Measurements from ENCODE around the gene SAMM50.

SAMM50 gene

DNA sequence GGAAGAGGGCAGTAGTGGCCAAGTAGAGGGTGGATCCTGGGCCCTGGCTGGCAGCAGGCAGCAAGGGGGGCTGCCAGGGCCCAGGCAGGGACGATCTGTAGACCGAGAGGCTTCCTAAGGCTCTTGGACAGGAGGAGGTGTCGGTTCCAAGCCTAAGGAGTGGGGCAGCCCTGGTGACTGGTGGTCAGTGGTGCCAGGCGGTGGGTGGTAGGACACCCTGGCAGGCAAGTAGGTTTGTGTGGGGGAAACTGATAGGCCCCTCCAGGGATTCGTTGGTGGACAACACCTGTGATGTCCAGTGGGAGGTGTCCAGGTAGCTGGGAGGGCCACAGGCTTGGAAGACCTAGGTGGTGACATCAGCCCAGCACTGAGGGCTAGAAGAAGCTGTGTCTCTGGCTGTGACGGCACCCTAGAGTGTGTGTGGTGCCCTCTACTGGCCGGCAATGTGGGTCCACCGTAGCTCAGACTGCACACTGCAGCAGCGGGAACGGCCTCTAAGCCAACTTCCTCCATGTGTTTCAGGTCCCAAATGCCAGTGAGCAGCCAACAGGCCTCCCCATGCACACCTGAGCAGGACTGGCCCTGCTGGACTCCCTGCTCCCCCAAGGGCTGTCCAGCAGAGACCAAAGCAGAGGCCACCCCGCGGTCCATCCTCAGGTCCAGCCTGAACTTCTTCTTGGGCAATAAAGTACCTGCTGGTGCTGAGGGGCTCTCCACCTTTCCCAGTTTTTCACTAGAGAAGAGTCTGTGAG lies 9.4 kb upstream of the SAMM50 start:
- peak; percentile 25 to 34 for DNase-seq (ENCODE audit: low read depth in 1 of 2, low spot score in 1 of 2)

GRCh38 chr22:43946384-43946667 lies 8.9 kb upstream of the SAMM50 start:
- DNase-seq (ENCODE audit: low read depth in 1 of 2, low spot score in 1 of 2) = no peak

GRCh38 chr22:43948836-43949406 lies 6.3 kb upstream of the SAMM50 start:
- DNase-seq (ENCODE audit: low read depth in 1 of 2, low spot score in 1 of 2) = no peak

GRCh38 chr22:43951391-43951790 lies 3.9 kb upstream of the SAMM50 start:
- DNase-seq (ENCODE audit: low read depth in 1 of 2, low spot score in 1 of 2) = no peak

DNA sequence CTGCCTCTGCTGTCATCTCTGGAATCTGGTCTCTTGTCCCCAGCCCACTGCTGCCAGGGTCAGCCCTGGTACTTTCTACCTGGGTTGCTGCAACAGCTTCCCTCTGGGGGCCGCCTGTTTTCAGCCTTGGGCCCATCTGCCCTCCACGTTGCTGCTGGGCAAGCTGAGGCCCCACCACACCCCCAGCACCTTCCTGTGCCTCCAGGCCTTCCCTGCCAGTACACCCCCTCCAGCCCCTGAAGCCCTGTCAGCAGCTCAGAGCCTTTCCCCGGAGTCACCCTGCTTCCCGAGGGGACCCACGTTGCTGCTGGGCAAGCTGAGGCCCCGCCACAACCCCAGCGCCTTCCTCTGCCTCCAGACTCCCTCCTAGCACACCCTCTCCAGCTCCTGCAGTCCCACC lies 3.3 kb upstream of the SAMM50 start:
- no peak for DNase-seq (ENCODE audit: low read depth in 1 of 2, low spot score in 1 of 2)

- no peak for DNase-seq (ENCODE audit: low read depth in 1 of 2, low spot score in 1 of 2)
Observed at GRCh38 chr22:43953988-43954785, 1.1 kb upstream of the SAMM50 start.

- DNase-seq (ENCODE audit: low read depth in 1 of 2, low spot score in 1 of 2) = no peak
Observed at GRCh38 chr22:43955883-43956782, 891 bp downstream of the SAMM50 start.

GRCh38 chr22:43956805-43957463 lies 1.7 kb downstream of the SAMM50 start:
- DNase-seq (ENCODE audit: low read depth in 1 of 2, low spot score in 1 of 2) = no peak

- no peak for DNase-seq (ENCODE audit: low read depth in 1 of 2, low spot score in 1 of 2)
Observed at GRCh38 chr22:43957871-43958270, 2.6 kb downstream of the SAMM50 start.

GRCh38 chr22:43964314-43964857 lies 9.1 kb downstream of the SAMM50 start:
- no peak for DNase-seq (ENCODE audit: low read depth in 1 of 2, low spot score in 1 of 2)

DNA sequence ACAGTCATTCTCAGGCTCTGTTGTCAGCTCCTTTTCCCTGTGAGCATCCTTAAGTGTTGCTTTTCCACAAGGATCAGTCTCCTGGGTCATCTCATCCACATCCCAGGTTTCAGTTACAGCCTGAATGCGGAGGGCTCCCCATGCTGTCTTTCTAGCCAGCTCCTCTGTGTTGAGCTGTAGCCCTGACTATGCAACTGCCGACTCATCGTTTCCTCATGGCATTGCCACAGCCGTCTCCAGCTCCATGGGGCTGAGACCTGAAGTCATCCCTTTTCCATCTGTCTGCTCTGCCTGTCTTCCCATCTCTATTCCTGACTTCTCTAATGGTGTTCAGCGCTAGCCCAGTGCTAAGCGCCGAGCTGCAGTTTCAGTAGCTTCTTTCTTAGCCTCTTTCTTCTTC lies 11.8 kb downstream of the SAMM50 start:
- DNase-seq (ENCODE audit: low read depth in 1 of 2, low spot score in 1 of 2) = no peak

DNA sequence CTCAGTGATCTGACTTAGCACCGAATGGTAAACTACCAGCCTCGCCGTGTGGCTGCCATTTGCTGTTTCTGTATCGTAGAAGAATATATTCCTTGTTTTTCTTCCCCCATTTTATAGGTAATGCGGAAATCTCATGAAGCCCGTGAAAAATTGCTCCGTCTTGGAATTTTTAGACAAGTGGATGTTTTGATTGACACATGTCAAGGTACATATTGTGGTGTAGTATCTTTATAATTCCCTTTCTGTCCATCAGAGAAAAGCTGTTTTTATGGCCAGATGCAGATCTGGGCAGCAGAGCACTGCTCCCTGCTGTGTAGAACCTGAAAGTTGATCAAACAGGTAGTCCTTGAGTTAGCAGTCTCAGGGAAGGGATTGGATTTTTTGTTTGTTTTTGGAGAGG lies 13.4 kb downstream of the SAMM50 start:
- DNase-seq (ENCODE audit: low read depth in 1 of 2, low spot score in 1 of 2) = no peak

GRCh38 chr22:43969021-43969878 lies 14.0 kb downstream of the SAMM50 start:
- no peak for DNase-seq (ENCODE audit: low read depth in 1 of 2, low spot score in 1 of 2)

DNA sequence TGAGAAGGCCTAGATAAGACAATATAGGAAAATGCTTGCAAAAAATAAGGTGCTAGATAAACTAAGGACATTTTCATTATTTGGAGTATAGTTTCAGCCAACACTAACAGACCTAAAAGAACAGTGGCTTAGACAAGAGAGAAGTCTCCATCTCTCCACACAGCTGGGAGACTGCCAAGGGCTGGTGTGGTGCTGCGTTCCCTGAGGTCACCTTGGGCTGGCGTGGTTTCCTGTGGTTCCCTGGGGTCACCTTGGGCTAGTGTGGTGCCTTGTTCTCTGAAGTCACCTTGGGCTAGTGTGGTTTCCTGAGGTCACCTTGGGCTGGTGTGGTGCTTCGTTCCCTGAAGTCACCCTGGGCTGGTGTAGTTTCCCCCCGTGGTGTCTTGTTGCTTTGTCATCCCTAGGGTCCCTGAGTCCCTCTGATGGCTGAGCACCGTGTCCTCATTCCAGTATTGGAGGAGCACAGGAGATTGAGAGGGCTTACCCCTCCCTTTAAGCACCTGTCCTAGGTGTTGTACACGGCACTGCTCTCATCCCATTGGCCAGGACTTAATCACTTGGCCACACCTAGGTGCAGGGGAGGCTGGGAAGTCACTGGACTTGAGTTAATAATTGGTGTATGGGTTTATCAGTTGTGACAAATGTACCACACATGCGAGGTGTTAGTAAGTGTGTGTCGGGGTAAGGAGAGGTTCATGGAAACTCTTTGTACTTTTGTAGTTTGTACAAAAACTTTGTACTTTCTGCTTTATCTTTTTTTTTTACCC lies 14.9 kb downstream of the SAMM50 start:
- DNase-seq (ENCODE audit: low read depth in 1 of 2, low spot score in 1 of 2) = no peak

DNA sequence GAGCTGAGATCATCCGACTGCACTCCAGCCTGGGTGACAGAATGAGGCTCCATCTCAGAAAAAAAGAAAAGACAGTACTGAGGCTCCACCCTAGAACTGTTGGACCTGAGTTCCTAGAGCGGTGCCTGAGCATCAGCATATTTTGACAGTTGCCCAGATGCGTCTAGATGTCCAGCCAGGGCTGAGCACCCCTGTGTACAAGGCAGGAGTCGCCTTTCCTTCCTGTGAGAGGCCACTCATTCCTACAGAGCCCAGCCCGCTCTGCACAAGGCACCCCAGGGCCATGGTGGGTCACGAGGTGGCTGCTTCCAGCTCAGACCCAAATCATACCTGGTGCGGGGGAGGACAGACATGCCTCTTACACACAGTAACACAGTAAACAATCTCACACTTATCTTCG lies 15.9 kb downstream of the SAMM50 start:
- no peak for DNase-seq (ENCODE audit: low read depth in 1 of 2, low spot score in 1 of 2)

DNA sequence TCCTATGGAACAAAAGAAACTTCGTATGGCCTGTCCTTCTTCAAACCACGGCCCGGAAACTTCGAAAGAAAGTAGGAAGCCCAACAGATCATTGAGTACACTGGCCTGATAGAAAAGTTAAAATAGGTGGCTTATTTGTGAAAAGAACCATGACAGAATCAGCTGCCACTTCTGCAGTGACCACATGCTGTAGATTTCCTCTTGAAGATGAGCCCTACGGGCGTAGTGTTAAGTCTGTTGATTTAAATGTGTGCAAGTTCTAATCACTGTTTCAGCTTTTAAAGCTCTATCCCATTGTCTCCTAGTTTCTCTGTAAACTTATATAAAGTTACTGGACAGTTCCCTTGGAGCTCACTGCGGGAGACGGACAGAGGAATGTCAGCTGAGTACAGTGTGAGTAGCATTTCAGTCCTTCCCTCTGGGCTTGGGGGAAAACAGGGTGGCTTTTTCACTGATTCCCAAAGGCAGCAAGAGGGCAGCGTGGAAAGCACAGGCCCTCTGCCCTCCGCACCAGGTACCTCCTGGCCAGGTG lies 17.8 kb downstream of the SAMM50 start:
- DNase-seq (ENCODE audit: low read depth in 1 of 2, low spot score in 1 of 2) = no peak

DNA sequence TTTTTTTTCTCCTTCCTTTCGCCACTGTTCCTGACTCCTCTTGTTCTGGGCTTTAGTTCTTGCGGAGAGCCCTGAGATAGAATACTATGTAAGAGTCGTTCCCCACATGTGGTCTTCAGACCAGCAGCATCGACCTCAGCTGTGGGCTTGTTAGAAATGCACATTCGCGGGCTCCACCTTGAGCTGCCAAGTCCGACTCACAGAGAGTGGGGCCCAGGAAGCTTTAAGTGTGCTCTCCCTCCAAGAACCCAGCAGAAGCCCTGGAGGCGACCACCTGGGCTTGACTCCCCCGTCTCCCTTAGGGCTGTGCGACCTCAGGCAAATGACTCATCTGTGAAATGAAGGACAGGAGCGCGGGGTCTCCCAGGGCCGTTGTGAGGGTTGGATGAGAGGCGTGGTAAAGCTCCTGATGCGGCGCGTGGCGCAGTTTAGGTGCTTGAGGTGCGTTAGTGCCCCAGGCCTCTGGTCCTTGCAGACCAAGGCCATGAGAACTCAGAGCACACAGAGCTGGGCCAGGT lies 18.8 kb downstream of the SAMM50 start:
- no peak for DNase-seq (ENCODE audit: low read depth in 1 of 2, low spot score in 1 of 2)

- no peak for DNase-seq (ENCODE audit: low read depth in 1 of 2, low spot score in 1 of 2)
Observed at GRCh38 chr22:43975041-43975440, 19.8 kb downstream of the SAMM50 start.
